Mesenchymal stem cell (in vitro differentiated cells and primary cell): ENCODE measurements around the gene SORBS2.

Experiments used
- DNase-seq: peaks from one replicate; pipeline ENCODE4 v3.0.0-alpha.2; 2013
- H2AFZ ChIP-seq: one replicate; pipeline ENCODE4 v1.6.1; 2013; ENCODE audit warnings: low read depth, mild to moderate bottlenecking, control low read depth, inconsistent platforms, low read length, moderate library complexity
- H2AK5ac ChIP-seq: 2 replicates; pipeline ENCODE4 v1.6.1; 2013; ENCODE audit warnings: low read length, moderate library complexity, mild to moderate bottlenecking, inconsistent platforms; ENCODE audit not compliant: severe bottlenecking
- H2BK120ac ChIP-seq: one replicate; pipeline ENCODE4 v1.6.1; 2013; ENCODE audit warnings: low read depth, mild to moderate bottlenecking, inconsistent platforms, low read length, moderate library complexity
- H2BK12ac ChIP-seq, 2 experiments: one replicate each; pipeline ENCODE4 v1.6.1; 2013; ENCODE audit warnings: inconsistent platforms in 2 of 2, low read length in 2 of 2, mild to moderate bottlenecking in 2 of 2, moderate library complexity in 2 of 2, control low read depth in 1 of 2
- H2BK15ac ChIP-seq: one replicate; pipeline ENCODE4 v1.6.1; 2013; ENCODE audit warnings: mild to moderate bottlenecking, low read depth, inconsistent platforms; ENCODE audit not compliant: poor library complexity, severe bottlenecking
- H2BK5ac ChIP-seq: 2 replicates; pipeline ENCODE4 v1.6.1; 2013; ENCODE audit warnings: low read depth, mild to moderate bottlenecking, low read length, control low read depth, inconsistent platforms; ENCODE audit not compliant: poor library complexity, severe bottlenecking
- H3K14ac ChIP-seq, 2 experiments: one replicate each; pipeline ENCODE4 v1.6.1; 2013; ENCODE audit warnings: inconsistent platforms in 2 of 2, low read length in 2 of 2, control low read depth in 1 of 2, mild to moderate bottlenecking in 1 of 2, moderate library complexity in 1 of 2
- H3K18ac ChIP-seq, 2 experiments: one replicate each; pipeline ENCODE4 v1.6.1; 2013; ENCODE audit warnings: inconsistent platforms in 2 of 2, low read length in 2 of 2, control low read depth in 1 of 2, low read depth in 1 of 2, mild to moderate bottlenecking in 1 of 2
- H3K23ac ChIP-seq, 2 experiments: one replicate each; pipeline ENCODE4 v1.6.1; 2013; ENCODE audit warnings: inconsistent platforms in 2 of 2, low read length in 2 of 2, mild to moderate bottlenecking in 2 of 2, moderate library complexity in 2 of 2, control low read depth in 1 of 2
- H3K27ac ChIP-seq: 2 replicates; pipeline ENCODE4 v1.5.1; 2013; ENCODE audit warnings: mild to moderate bottlenecking, moderate library complexity, low read length, control low read depth, inconsistent platforms; ENCODE audit not compliant: poor library complexity, severe bottlenecking
- H3K27me3 ChIP-seq, 2 experiments: 2 replicates each; pipeline versions ENCODE4 v1.6.1 to v1.7.0; 2013; ENCODE audit warnings: low read length in 2 of 2, mild to moderate bottlenecking in 2 of 2, moderate library complexity in 2 of 2, control low read depth in 1 of 2, inconsistent platforms in 1 of 2; ENCODE audit not compliant: control insufficient read depth in 1 of 2, insufficient read depth in 1 of 2
- H3K36me3 ChIP-seq, 2 experiments: 2 replicates each; pipeline versions ENCODE4 v1.6.1 to v1.7.0; 2013; ENCODE audit warnings: low read length in 2 of 2, control low read depth in 1 of 2, inconsistent platforms in 1 of 2, low read depth in 1 of 2, mild to moderate bottlenecking in 1 of 2; ENCODE audit not compliant: insufficient read depth in 2 of 2, control insufficient read depth in 1 of 2
- H3K4ac ChIP-seq, 2 experiments: one replicate each; pipeline ENCODE4 v1.6.1; 2013; ENCODE audit warnings: inconsistent platforms in 2 of 2, low read length in 2 of 2, mild to moderate bottlenecking in 2 of 2, moderate library complexity in 2 of 2, control low read depth in 1 of 2, low read depth in 1 of 2
- H3K4me1 ChIP-seq: 2 replicates; pipeline ENCODE4 v1.6.1; 2013; ENCODE audit warnings: low read depth, low read length, control low read depth; ENCODE audit not compliant: control insufficient read depth, insufficient read depth
- H3K4me2 ChIP-seq: 2 replicates; pipeline ENCODE4 v1.6.1; 2013; ENCODE audit warnings: low read length, mild to moderate bottlenecking, inconsistent platforms; ENCODE audit not compliant: poor library complexity, severe bottlenecking
- H3K4me3 ChIP-seq, 2 experiments: 2 replicates each; pipeline versions ENCODE4 v1.5.1 to v1.7.0; 2013; ENCODE audit warnings: low read length in 2 of 2, mild to moderate bottlenecking in 2 of 2, control low read depth in 1 of 2, low read depth in 1 of 2; ENCODE audit not compliant: insufficient read depth in 1 of 2
- H3K79me1 ChIP-seq: replicated peaks from 2 replicates; pipeline ENCODE4 v1.6.1; 2013; ENCODE audit warnings: mild to moderate bottlenecking, control low read depth, low read length, inconsistent platforms; ENCODE audit not compliant: poor library complexity, severe bottlenecking
- H3K9ac ChIP-seq: 2 replicates; pipeline ENCODE4 v1.7.0; 2013; ENCODE audit warnings: mild to moderate bottlenecking, low read length, moderate library complexity
- H3K9me3 ChIP-seq: 2 replicates; pipeline ENCODE4 v1.7.0; 2013; ENCODE audit warnings: mild to moderate bottlenecking, low read length; ENCODE audit not compliant: control insufficient read depth
- H4K8ac ChIP-seq: one replicate; pipeline ENCODE4 v1.6.1; 2013; ENCODE audit warnings: inconsistent platforms, mild to moderate bottlenecking, low read length, moderate library complexity
- H4K91ac ChIP-seq: one replicate; pipeline ENCODE4 v1.6.1; 2013; ENCODE audit warnings: mild to moderate bottlenecking, low read length, inconsistent platforms
- WGBS: methylation state at CpG from one replicate; pipeline ENCODE4 v1.1.7; 2013; ENCODE audit warnings: mixed read lengths; 5-methylcytosine and 5-hydroxymethylcytosine counted together

The SORBS2 gene

GRCh38 chr4:185729391-185729804 is 82.6 kb downstream of the SORBS2 start:
- DNase-seq, result no peak
- Histone ChIP-seq H3K9ac (no peak overlapping the region), H2BK5ac (no peak overlapping the region), H3K4me3 (no peak overlapping the region), H2BK12ac (no peak overlapping the region), H3K9me3 (no peaks in the 10 kb centered on the region), H2AK5ac (no peak overlapping the region), H2BK120ac (no peak overlapping the region), H3K4me2 (no peak overlapping the region), H4K91ac (no peak overlapping the region), H2BK15ac (no peak overlapping the region), H3K27ac (no peak overlapping the region), H3K36me3 (no peaks in the 10 kb centered on the region), H3K18ac (no peak overlapping the region), H3K79me1 (no peaks in the 10 kb centered on the region), H3K23ac (no peak overlapping the region), H3K4me1 (peaks cover 8% of the 10 kb centered on the region), H3K4ac (no peak overlapping the region), H2AFZ (no peak overlapping the region), H3K27me3 (no peaks in the 10 kb centered on the region), H4K8ac (no peak overlapping the region), H3K14ac (no peak overlapping the region)
- 84% methylated on average over 4 of the region's 4 CpGs for WGBS

GRCh38 chr4:185728893-185729292 is 83.1 kb downstream of the SORBS2 start:
- no peak for DNase-seq
- Histone ChIP-seq H3K4me3 (no peak overlapping the region), H3K36me3 (no peaks in the 10 kb centered on the region), H3K4me2 (no peak overlapping the region), H2BK15ac (no peak overlapping the region), H3K23ac (no peak overlapping the region), H2BK5ac (no peak overlapping the region), H2AFZ (no peak overlapping the region), H2BK12ac (no peak overlapping the region), H3K79me1 (no peaks in the 10 kb centered on the region), H3K4me1 (peaks cover 8% of the 10 kb centered on the region), H3K9ac (no peak overlapping the region), H2BK120ac (no peak overlapping the region), H3K27ac (no peak overlapping the region), H2AK5ac (no peak overlapping the region), H3K18ac (no peak overlapping the region), H4K8ac (no peak overlapping the region), H4K91ac (no peak overlapping the region), H3K14ac (no peak overlapping the region), H3K4ac (no peak overlapping the region), H3K9me3 (no peaks in the 10 kb centered on the region), H3K27me3 (no peaks in the 10 kb centered on the region)
- 63% methylated on average over 1 of the region's 2 CpGs for WGBS

- Histone ChIP-seq H2BK5ac (no peak overlapping the region), H3K4ac (no peak overlapping the region), H3K9me3 (no peaks in the 10 kb centered on the region), H3K9ac (no peak overlapping the region), H3K27ac (no peak overlapping the region), H2BK120ac (no peak overlapping the region), H2AK5ac (no peak overlapping the region), H3K18ac (no peak overlapping the region), H3K4me1 (peaks cover 8% of the 10 kb centered on the region), H3K4me2 (no peak overlapping the region), H3K36me3 (no peaks in the 10 kb centered on the region), H3K4me3 (no peak overlapping the region), H3K14ac (no peak overlapping the region), H3K23ac (no peak overlapping the region), H3K79me1 (no peaks in the 10 kb centered on the region), H3K27me3 (no peaks in the 10 kb centered on the region), H2BK12ac (no peak overlapping the region), H4K91ac (no peak overlapping the region), H2AFZ (no peak overlapping the region), H4K8ac (no peak overlapping the region), H2BK15ac (no peak overlapping the region)
- DNase-seq, result no peak
- 80% methylated on average over 8 of the region's 8 CpGs for WGBS
Observed at GRCh38 chr4:185726931-185727330, 85.1 kb downstream of the SORBS2 start.

GRCh38 chr4:185723631-185724260 is 88.2 kb downstream of the SORBS2 start:
- no peak overlapping the region for H2AK5ac ChIP-seq
- no peak overlapping the region for H3K4me2 ChIP-seq
- H3K79me1 ChIP-seq, result peaks cover 2% of the 10 kb centered on the region
- H3K9ac ChIP-seq, result peak overlapping the region; percentile 6
- no peak for DNase-seq
- H3K4me3 ChIP-seq, result no peak overlapping the region
- no peaks in the 10 kb centered on the region for H3K27me3 ChIP-seq
- no peak overlapping the region for H2BK5ac ChIP-seq
- no peak overlapping the region for H2BK12ac ChIP-seq
- H3K14ac ChIP-seq, result no peak overlapping the region
- no peak overlapping the region for H3K23ac ChIP-seq
- no peaks in the 10 kb centered on the region for H3K9me3 ChIP-seq
- 55% methylated on average over 5 of the region's 6 CpGs for whole genome bisulfite sequencing
- H2BK15ac ChIP-seq, result no peak overlapping the region
- H3K4ac ChIP-seq, result no peak overlapping the region
- peaks cover 6% of the 10 kb centered on the region for H3K4me1 ChIP-seq
- H2AFZ ChIP-seq, result no peak overlapping the region
- no peak overlapping the region for H3K27ac ChIP-seq
- H3K36me3 ChIP-seq, result no peaks in the 10 kb centered on the region
- no peak overlapping the region for H3K18ac ChIP-seq
- no peak overlapping the region for H4K91ac ChIP-seq
- no peak overlapping the region for H2BK120ac ChIP-seq
- no peak overlapping the region for H4K8ac ChIP-seq
